B cell (primary cell): Measurements from ENCODE around the gene GUCY2F. TPM values are rescaled to one million over a fixed set of nuclear protein-coding genes. Genes with fewer than 3 reads are reported as not detected.

Experiments
- ATAC-seq: fragments of 200-7000 bp; cut with Tn5 transposase; one replicate; pipeline ENCODE4 v1.10.0; 2021; ENCODE audit warnings: low read depth, mild to moderate bottlenecking, moderate number of reproducible peaks, moderate library complexity
- CTCF ChIA-PET: fragments of 350-600 bp; sonication (Branson Sonifier 250); formaldehyde crosslinking; loops from one replicate; lab custom pipeline; 2021; ENCODE audit warnings: antibody characterized with exemption, inconsistent platforms; lab: Charles Lee
- POLR2A ChIA-PET: fragments of 350-600 bp; sonication (Branson Sonifier 250); formaldehyde crosslinking; loops from one replicate; lab custom pipeline; 2021; ENCODE audit warnings: antibody characterized with exemption; lab: Charles Lee
- DNase-seq: peaks from one replicate; pipeline ENCODE4 v3.0.0; 2013
- H2AFZ ChIP-seq: 2 replicates; pipeline ENCODE4 v1.6.1; 2012; ENCODE audit warnings: mild to moderate bottlenecking, low read depth, low read length; ENCODE audit not compliant: insufficient read depth, poor library complexity, severe bottlenecking
- H3K27ac ChIP-seq, 2 donors: 1 replicate in 1 of 2; 2 replicates in 1 of 2; pipeline ENCODE4 v1.5.1; 2012 to 2013; ENCODE audit warnings: low read length in 2 of 2, mild to moderate bottlenecking in 2 of 2, moderate library complexity in 1 of 2
- H3K27me3 ChIP-seq, 4 experiments: fragments of 200-600 bp in 1 of 4; sonication (generic) in 1 of 4; replicated peaks in 1 of 4; 1 replicate in 2 of 4; 2 replicates in 2 of 4; pipeline versions ENCODE4 v1.6.1 to v1.7.0; 2013 to 2016; ENCODE audit warnings: low read length in 3 of 4, mild to moderate bottlenecking in 2 of 4, mixed read lengths in 1 of 4, moderate library complexity in 1 of 4; ENCODE audit not compliant: insufficient read depth in 4 of 4, control insufficient read depth in 3 of 4; ENCODE audit errors: control extremely low read depth in 1 of 4
- H3K36me3 ChIP-seq, 2 experiments: replicated peaks in 1 of 2; 1 replicate in 1 of 2; 2 replicates in 1 of 2; pipeline versions ENCODE4 v1.6.1 to v1.7.1; 2013; ENCODE audit warnings: low read length in 1 of 2; ENCODE audit not compliant: insufficient read depth in 2 of 2, control insufficient read depth in 1 of 2; ENCODE audit errors: control extremely low read depth in 1 of 2, extremely low read depth in 1 of 2
- H3K4me1 ChIP-seq, 2 donors: fragments of 200-600 bp in 1 of 2; sonication (generic) in 1 of 2; 1 replicate in 1 of 2; 2 replicates in 1 of 2; pipeline versions ENCODE4 v1.5.1 to v1.6.1; 2013 to 2017; ENCODE audit warnings: low read length in 2 of 2; ENCODE audit not compliant: control insufficient read depth in 2 of 2, insufficient read depth in 2 of 2
- H3K4me2 ChIP-seq: replicated peaks from 2 replicates; pipeline ENCODE3; 2012; ENCODE audit warnings: mild to moderate bottlenecking, low read depth, low read length; ENCODE audit not compliant: poor library complexity, severe bottlenecking
- H3K4me3 ChIP-seq, 5 experiments: fragments of 200-600 bp in 1 of 5; sonication (generic) in 1 of 5; 1 replicate in 3 of 5; 2 replicates in 2 of 5; pipeline versions ENCODE4 v1.5.1 to v1.7.0; 2011 to 2016; ENCODE audit warnings: low read length in 4 of 5, mild to moderate bottlenecking in 4 of 5, low read depth in 2 of 5, control low read depth in 1 of 5, moderate library complexity in 1 of 5; ENCODE audit not compliant: insufficient read depth in 1 of 5; ENCODE audit errors: control extremely low read depth in 1 of 5, extremely low read depth in 1 of 5
- H3K79me2 ChIP-seq: fragments of 200-600 bp; sonication (generic); one replicate; pipeline ENCODE4 v1.6.0; 2016; ENCODE audit warnings: low read length; ENCODE audit not compliant: control insufficient read depth, insufficient read depth
- H3K9ac ChIP-seq: fragments of 200-600 bp; sonication (generic); 2 replicates; pipeline ENCODE4 v1.6.1; 2017; ENCODE audit warnings: mild to moderate bottlenecking, low read length, moderate library complexity
- H3K9me3 ChIP-seq, 3 donors: one replicate each; pipeline versions ENCODE4 v1.6.1 to v1.7.1; 2013; ENCODE audit warnings: low read length in 2 of 3; ENCODE audit not compliant: control insufficient read depth in 2 of 3, insufficient read depth in 1 of 3; ENCODE audit errors: control extremely low read depth in 1 of 3
- H4K20me1 ChIP-seq: 2 replicates; pipeline ENCODE4 v1.6.0; 2012; ENCODE audit warnings: mild to moderate bottlenecking, low read length; ENCODE audit not compliant: insufficient read depth, control insufficient read depth, poor library complexity, severe bottlenecking
- H3K27ac Mint-ChIP-seq: one replicate; pipeline ENCODE4 v1.8.0; 2021; ENCODE audit warnings: mixed read lengths
- H3K27me3 Mint-ChIP-seq: one replicate; pipeline ENCODE4 v1.8.0; 2021; ENCODE audit warnings: mixed read lengths
- H3K4me1 Mint-ChIP-seq: one replicate; pipeline ENCODE4 v1.8.0; 2021; ENCODE audit warnings: mixed read lengths
- H3K4me3 Mint-ChIP-seq: one replicate; pipeline ENCODE4 v1.8.0; 2021; ENCODE audit warnings: mixed read lengths
- H3K9me3 Mint-ChIP-seq: one replicate; pipeline ENCODE4 v1.8.0; 2022; ENCODE audit warnings: mixed read lengths; ENCODE audit not compliant: insufficient read depth
- EZH2 ChIP-seq: IDR thresholded peaks from 2 replicates; pipeline ENCODE4 v1.6.1; 2012; ENCODE audit warnings: borderline replicate concordance, low read depth, mild to moderate bottlenecking, moderate library complexity, low read length; ENCODE audit not compliant: insufficient read depth, poor library complexity, severe bottlenecking
- WGBS: methylation state at CpG from one replicate; pipeline ENCODE4 v1.1.5; 2013; ENCODE audit warnings: missing lambda C conversion rate; ENCODE audit not compliant: insufficient coverage; 5-methylcytosine and 5-hydroxymethylcytosine counted together
- intact Hi-C: fragments of 100-400 bp; cut with micrococcal nuclease; formaldehyde crosslinking; loops from one replicate; pipeline ENCODE4 v1.10.0; 2022
- polyA plus RNA-seq: library from polyadenylated mRNA; depleted of rRNA; stranded (reverse); fragments of >200 nt; gene quantifications from 2 replicates; pipeline ENCODE4 v1.2.3, GENCODE V29; 2012
- total RNA-seq, 2 donors: library from RNA; stranded (reverse); fragments of 120-200 nt in 1 of 2; gene quantifications; 1 replicate in 1 of 2; 2 replicates in 1 of 2; pipeline versions ENCODE4 v1.2.3 to v1.2.4, GENCODE V29; 2013 to 2022
- TF ChIP-seq, protein P1 (sequence below): fragments of 200-600 bp; IDR thresholded peaks from one replicate; pipeline ENCODE4 v1.8.0; 2022; ENCODE audit warnings: antibody characterized with exemption, mild to moderate bottlenecking

Gene GUCY2F
- total and polyA plus RNA-seq, 2 donors (not counting 1 experiment from before 2014, with no cell fraction given): not detected

DNA sequence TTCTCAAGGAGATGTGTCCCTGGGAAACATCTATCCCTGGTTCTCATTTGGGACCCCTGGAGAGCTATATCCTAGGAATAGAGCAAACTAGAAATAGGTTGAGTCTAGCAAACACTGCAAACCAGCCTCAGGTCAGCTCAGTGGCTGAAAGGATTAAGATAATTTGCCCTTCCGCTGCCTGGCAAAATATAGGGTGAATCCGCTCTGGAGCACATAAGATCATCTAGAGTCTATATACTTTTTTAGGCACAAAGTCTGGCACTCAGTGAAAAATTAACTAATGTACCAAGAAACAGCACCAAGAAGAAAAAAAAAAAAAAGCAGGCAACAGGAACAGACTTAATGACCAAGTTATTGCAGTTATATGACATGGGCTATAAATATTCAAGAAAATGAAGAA lies 7.3 kb upstream of the GUCY2F start:
- Histone ChIP-seq H3K36me3 (no peaks in the 10 kb centered on the region), H3K9ac (no peak overlapping the region), H4K20me1 (no peaks in the 10 kb centered on the region), H2AFZ (no peak overlapping the region), H3K4me3 (no peak overlapping the region), H3K9me3 (no peaks in the 10 kb centered on the region), H3K27me3 (no peaks in the 10 kb centered on the region), H3K79me2 (no peaks in the 10 kb centered on the region), H3K27ac (no peak overlapping the region), H3K4me2 (no peak overlapping the region), H3K4me1 (peaks cover 10 to 11% of the 10 kb centered on the region in 2 donors)
- H3K4me3 Mint-ChIP-seq: no peak overlapping the region
- H3K4me1 Mint-ChIP-seq: peaks cover 10% of the 10 kb centered on the region
- POLR2A ChIA-PET: no interaction called here
- CTCF ChIA-PET: interaction anchor here (1.3 kb wide), 1 partner anchor 146 kb away, joined by 3 read pairs; no protein-coding TSS in a partner anchor
- H3K27ac Mint-ChIP-seq: no peak overlapping the region
- WGBS: no CpG with 5 or more reads among the region's 2 CpGs
- intact Hi-C loops: loop anchor here (5.0 to 10.0 kb wide), 3 partner anchors 43 to 656 kb away; partner anchors contain the start of gene ACSL4
- TF ChIP-seq, protein P1, sequence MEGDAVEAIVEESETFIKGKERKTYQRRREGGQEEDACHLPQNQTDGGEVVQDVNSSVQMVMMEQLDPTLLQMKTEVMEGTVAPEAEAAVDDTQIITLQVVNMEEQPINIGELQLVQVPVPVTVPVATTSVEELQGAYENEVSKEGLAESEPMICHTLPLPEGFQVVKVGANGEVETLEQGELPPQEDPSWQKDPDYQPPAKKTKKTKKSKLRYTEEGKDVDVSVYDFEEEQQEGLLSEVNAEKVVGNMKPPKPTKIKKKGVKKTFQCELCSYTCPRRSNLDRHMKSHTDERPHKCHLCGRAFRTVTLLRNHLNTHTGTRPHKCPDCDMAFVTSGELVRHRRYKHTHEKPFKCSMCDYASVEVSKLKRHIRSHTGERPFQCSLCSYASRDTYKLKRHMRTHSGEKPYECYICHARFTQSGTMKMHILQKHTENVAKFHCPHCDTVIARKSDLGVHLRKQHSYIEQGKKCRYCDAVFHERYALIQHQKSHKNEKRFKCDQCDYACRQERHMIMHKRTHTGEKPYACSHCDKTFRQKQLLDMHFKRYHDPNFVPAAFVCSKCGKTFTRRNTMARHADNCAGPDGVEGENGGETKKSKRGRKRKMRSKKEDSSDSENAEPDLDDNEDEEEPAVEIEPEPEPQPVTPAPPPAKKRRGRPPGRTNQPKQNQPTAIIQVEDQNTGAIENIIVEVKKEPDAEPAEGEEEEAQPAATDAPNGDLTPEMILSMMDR: no peak
- no peak for TF ChIP-seq EZH2
- no peaks in the 10 kb centered on the region for H3K27me3 Mint-ChIP-seq
- ATAC-seq (no peak), DNase-seq (no peak)
- no peaks in the 10 kb centered on the region for H3K9me3 Mint-ChIP-seq

DNA sequence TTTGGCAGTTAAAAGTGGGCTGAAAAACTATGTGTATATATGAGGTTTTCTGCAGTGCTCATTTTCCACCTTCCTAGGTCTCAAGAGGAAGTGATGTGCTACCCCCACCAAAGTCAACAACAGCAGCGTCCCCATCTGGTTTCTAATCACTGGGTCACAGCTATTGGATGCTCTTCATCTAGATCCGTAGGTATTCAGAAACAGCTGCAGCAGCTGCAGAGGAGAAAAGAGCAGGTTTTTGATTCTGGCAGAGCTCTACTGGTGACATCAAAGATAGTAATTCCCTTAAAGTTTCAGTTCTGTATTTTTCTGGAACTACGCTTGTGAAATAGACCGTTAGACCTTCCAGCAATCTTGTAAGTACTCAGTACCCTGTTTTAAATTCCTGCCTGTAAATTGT lies 5.8 kb upstream of the GUCY2F start:
- ChIA-PET POLR2A (no interaction called here), CTCF (interaction anchor here (5.1 kb wide), 1 partner anchor 146 kb away, joined by 100 read pairs; no protein-coding TSS in a partner anchor)
- H3K4me2 ChIP-seq: peak overlapping the region; percentile 0

More for the DNA sequence above, 5.8 kb upstream of the GUCY2F start:
- H3K27ac Mint-ChIP-seq: no peak overlapping the region
- DNase-seq (peak; percentile 54), ATAC-seq (peak; percentile 58)
- H3K9me3 Mint-ChIP-seq: no peaks in the 10 kb centered on the region
- WGBS: no CpG with 5 or more reads among the region's 4 CpGs
- peaks cover 10 to 11% of the 10 kb centered on the region in 2 donors for H3K4me1 ChIP-seq
- H3K9me3 ChIP-seq: no peaks in the 10 kb centered on the region
- no peak overlapping the region for H3K4me3 Mint-ChIP-seq
- no peak overlapping the region for H3K9ac ChIP-seq
- H4K20me1 ChIP-seq: no peaks in the 10 kb centered on the region
- intact Hi-C loops: loop anchor here (5.0 to 10.0 kb wide), 3 partner anchors 45 to 657 kb away; partner anchors contain the start of gene ACSL4
- no peaks in the 10 kb centered on the region for H3K27me3 Mint-ChIP-seq
- H3K4me3 ChIP-seq: no peak overlapping the region
- no peak overlapping the region for H3K27ac ChIP-seq
- no peaks in the 10 kb centered on the region for H3K27me3 ChIP-seq
- no peaks in the 10 kb centered on the region for H3K36me3 ChIP-seq
- H3K4me1 Mint-ChIP-seq: peaks cover 10% of the 10 kb centered on the region
- H2AFZ ChIP-seq: no peak overlapping the region
- TF ChIP-seq, protein P1: no peak
- TF ChIP-seq EZH2: no peak
- no peaks in the 10 kb centered on the region for H3K79me2 ChIP-seq
